ENCODE data around the gene WDFY1.
A peak's percentile ranks its signal among the peaks of the same experiment; 100 is the strongest.

DNA sequence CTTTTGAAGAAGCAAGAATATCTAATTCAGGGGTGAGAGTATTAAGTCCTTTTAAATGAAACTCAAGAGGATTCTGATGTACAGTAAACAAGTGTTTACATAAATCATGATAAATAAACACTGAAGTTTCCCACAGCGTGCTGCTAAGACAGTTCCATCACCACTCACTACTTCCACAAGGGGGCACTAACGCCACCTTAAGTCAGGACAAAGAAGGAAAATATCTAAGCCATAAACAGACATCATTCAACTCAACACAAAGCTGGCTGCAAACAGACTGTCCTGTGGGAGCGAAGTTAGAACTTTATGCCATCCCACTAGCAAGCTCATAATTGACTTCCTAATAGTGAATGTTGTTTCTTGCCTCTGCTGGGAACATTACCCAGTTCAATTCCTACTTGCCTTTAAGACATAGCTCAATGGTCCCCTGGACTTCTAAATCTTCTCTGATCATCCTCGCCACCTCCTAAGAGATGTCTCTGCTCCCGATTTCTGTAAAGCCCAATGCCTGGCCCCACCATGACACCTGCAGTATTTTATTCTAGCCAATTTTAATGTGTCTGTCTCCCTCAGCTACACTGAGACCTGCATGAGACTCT lies 48.6 kb upstream of the WDFY1 start:
- no peak for TF ChIP-seq POLR2A (IDR thresholded peaks at IDR 0.05)
- TF ChIP-seq, protein P1, sequence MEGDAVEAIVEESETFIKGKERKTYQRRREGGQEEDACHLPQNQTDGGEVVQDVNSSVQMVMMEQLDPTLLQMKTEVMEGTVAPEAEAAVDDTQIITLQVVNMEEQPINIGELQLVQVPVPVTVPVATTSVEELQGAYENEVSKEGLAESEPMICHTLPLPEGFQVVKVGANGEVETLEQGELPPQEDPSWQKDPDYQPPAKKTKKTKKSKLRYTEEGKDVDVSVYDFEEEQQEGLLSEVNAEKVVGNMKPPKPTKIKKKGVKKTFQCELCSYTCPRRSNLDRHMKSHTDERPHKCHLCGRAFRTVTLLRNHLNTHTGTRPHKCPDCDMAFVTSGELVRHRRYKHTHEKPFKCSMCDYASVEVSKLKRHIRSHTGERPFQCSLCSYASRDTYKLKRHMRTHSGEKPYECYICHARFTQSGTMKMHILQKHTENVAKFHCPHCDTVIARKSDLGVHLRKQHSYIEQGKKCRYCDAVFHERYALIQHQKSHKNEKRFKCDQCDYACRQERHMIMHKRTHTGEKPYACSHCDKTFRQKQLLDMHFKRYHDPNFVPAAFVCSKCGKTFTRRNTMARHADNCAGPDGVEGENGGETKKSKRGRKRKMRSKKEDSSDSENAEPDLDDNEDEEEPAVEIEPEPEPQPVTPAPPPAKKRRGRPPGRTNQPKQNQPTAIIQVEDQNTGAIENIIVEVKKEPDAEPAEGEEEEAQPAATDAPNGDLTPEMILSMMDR (IDR thresholded peaks at IDR 0.05 in 4 of 5, conservative IDR thresholded peaks at IDR 0.05 in 1 of 5): peak; percentile 35 to 79 (median 61)
